HG03108 (cell line): ENCODE measurements around the gene OCRL.

Experiments
- ATAC-seq: cut with Tn5 transposase; IDR thresholded peaks from one replicate; pipeline ENCODE4 v1.9.1; 2021; ENCODE audit warnings: moderate library complexity; ENCODE audit not compliant: unreplicated experiment

Gene OCRL

GRCh38 chrX:129540068-129540653 lies at the start of gene OCRL:
TSS of gene OCRL (plus strand) at chrX:129540259. CDS start at chrX:129540440, 181 bp downstream.
- peak; percentile 91 for ATAC-seq

GRCh38 chrX:129490330-129490729 lies 49.7 kb upstream of the OCRL start:
- ATAC-seq = no peak

GRCh38 chrX:129493643-129494042 lies 46.4 kb upstream of the OCRL start:
- no peak for ATAC-seq

GRCh38 chrX:129494887-129495286 lies 45.2 kb upstream of the OCRL start:
- no peak for ATAC-seq

- no peak for ATAC-seq
These were observed 44.2 kb upstream of the OCRL start for GRCh38 chrX:129495900-129496299.

GRCh38 chrX:129496625-129497024 lies 43.4 kb upstream of the OCRL start:
- ATAC-seq = no peak

- ATAC-seq = no peak
These were observed 42.8 kb upstream of the OCRL start for GRCh38 chrX:129497146-129497843.

- ATAC-seq = no peak
These were observed 29.7 kb upstream of the OCRL start for GRCh38 chrX:129510331-129510730.

GRCh38 chrX:129511689-129512088 lies 28.4 kb upstream of the OCRL start:
- no peak for ATAC-seq

GRCh38 chrX:129512409-129512808 lies 27.6 kb upstream of the OCRL start:
- no peak for ATAC-seq

GRCh38 chrX:129516402-129516801 lies 23.7 kb upstream of the OCRL start:
- no peak for ATAC-seq

GRCh38 chrX:129520151-129520550 lies 19.9 kb upstream of the OCRL start:
- no peak for ATAC-seq

GRCh38 chrX:129522184-129523078 lies 17.6 kb upstream of the OCRL start:
- no peak for ATAC-seq

- no peak for ATAC-seq
These were observed 16.8 kb upstream of the OCRL start, which contains the start of gene SMARCA1 for GRCh38 chrX:129523079-129523911. TSS of gene SMARCA1 (minus strand) at chrX:129523490. CDS start at chrX:129523370, 120 bp downstream.

GRCh38 chrX:129524250-129524850 lies 15.7 kb upstream of the OCRL start:
- ATAC-seq = no peak

GRCh38 chrX:129525162-129525561 lies 14.9 kb upstream of the OCRL start:
- no peak for ATAC-seq

GRCh38 chrX:129525896-129526295 lies 14.2 kb upstream of the OCRL start:
- ATAC-seq = no peak

GRCh38 chrX:129529685-129530281 lies 10.3 kb upstream of the OCRL start:
- no peak for ATAC-seq

GRCh38 chrX:129530410-129530809 lies 9.6 kb upstream of the OCRL start:
- no peak for ATAC-seq

- no peak for ATAC-seq
These were observed 8.9 kb upstream of the OCRL start for GRCh38 chrX:129531132-129531531.
